SK-N-SH (cell line): Measurements from ENCODE around the gene ARHGEF39. TPM values are rescaled to one million over a fixed set of nuclear protein-coding genes. Genes with fewer than 3 reads are reported as not detected.

ENCODE experiments used
- CTCF ChIA-PET: fragments of 300-600, 350-600 bp; formaldehyde crosslinking; extraction: SDS; loops from one replicate; lab custom pipeline; 2021; lab: Yijun Ruan, JAX
- POLR2A ChIA-PET: fragments of 350-600 bp; sonication (Branson Sonifier 250); formaldehyde crosslinking; extraction: SDS; loops from one replicate; lab custom pipeline; 2020; ENCODE audit warnings: antibody characterized with exemption, inconsistent platforms; lab: Yijun Ruan, JAX
- DNase-seq: peaks from one replicate; pipeline ENCODE4 v3.0.0; 2012
- H2AFZ ChIP-seq: fragments of 200-600 bp; sonication (generic); 2 replicates; pipeline ENCODE4 v1.8.1; 2016; ENCODE audit warnings: antibody characterized with exemption, mild to moderate bottlenecking, low read depth
- H3F3A ChIP-seq: fragments of 200-600 bp; sonication (generic); replicated peaks from 2 replicates; pipeline ENCODE3; 2016; ENCODE audit warnings: antibody characterized with exemption, mild to moderate bottlenecking; ENCODE audit not compliant: insufficient read depth
- H3K27ac ChIP-seq, 2 experiments: fragments of 200-500 bp in 1 of 2; fragments of 200-600 bp in 1 of 2; sonication (Bioruptor generic) in 1 of 2; sonication (generic), shearing (Covaris generic) in 1 of 2; 2 replicates each; pipeline versions ENCODE4 v1.5.1 to v1.6.1; 2014 to 2016; ENCODE audit warnings: low read depth in 2 of 2, inconsistent platforms in 1 of 2, low read length in 1 of 2, mild to moderate bottlenecking in 1 of 2, mixed read lengths in 1 of 2
- H3K27me3 ChIP-seq: fragments of 200-600 bp; sonication (generic), shearing (Covaris generic); 2 replicates; pipeline ENCODE4 v1.6.1; 2016; ENCODE audit warnings: mixed run types; ENCODE audit not compliant: insufficient read depth
- H3K36me3 ChIP-seq, 2 experiments: fragments of 200-500 bp in 1 of 2; fragments of 200-600 bp in 1 of 2; sonication (Bioruptor generic) in 1 of 2; sonication (generic) in 1 of 2; replicated peaks in 1 of 2; 2 replicates each; pipeline versions ENCODE3 to v1.5.1; 2014 to 2016; ENCODE audit warnings: low read length in 1 of 2, mild to moderate bottlenecking in 1 of 2; ENCODE audit not compliant: insufficient read depth in 2 of 2, control insufficient read depth in 1 of 2
- H3K4me1 ChIP-seq, 2 experiments: fragments of 200-500 bp in 1 of 2; fragments of 200-600 bp in 1 of 2; sonication (Bioruptor generic) in 1 of 2; sonication (generic), shearing (Covaris generic) in 1 of 2; 2 replicates each; pipeline versions ENCODE4 v1.5.1 to v1.6.1; 2014 to 2016; ENCODE audit warnings: low read depth in 1 of 2, low read length in 1 of 2, mixed run types in 1 of 2; ENCODE audit not compliant: insufficient read depth in 2 of 2, control insufficient read depth in 1 of 2
- H3K4me2 ChIP-seq: fragments of 200-600 bp; sonication (generic), shearing (Covaris generic); 2 replicates; pipeline ENCODE4 v1.6.1; 2017; ENCODE audit warnings: mixed run types
- H3K4me3 ChIP-seq, 2 experiments: fragments of 200-500 bp in 1 of 2; fragments of 200-600 bp in 1 of 2; sonication (Bioruptor generic) in 1 of 2; sonication (generic), shearing (Covaris generic) in 1 of 2; 2 replicates each; pipeline versions ENCODE4 v1.5.1 to v1.8.1; 2014 to 2016; ENCODE audit warnings: low read depth in 2 of 2, inconsistent platforms in 1 of 2, low read length in 1 of 2, mild to moderate bottlenecking in 1 of 2, mixed read lengths in 1 of 2, moderate library complexity in 1 of 2
- H3K79me2 ChIP-seq: fragments of 200-600 bp; sonication (generic); 2 replicates; pipeline ENCODE4 v1.8.1; 2017; ENCODE audit warnings: mild to moderate bottlenecking; ENCODE audit not compliant: insufficient read depth
- H3K9ac ChIP-seq: fragments of 200-600 bp; sonication (generic); 2 replicates; pipeline ENCODE4 v1.6.1; 2017; ENCODE audit warnings: mixed run types
- H3K9me2 ChIP-seq: fragments of 200-600 bp; sonication (generic); 2 replicates; pipeline ENCODE4 v1.6.1; 2017; ENCODE audit warnings: mixed run types
- H3K9me3 ChIP-seq: fragments of 200-600 bp; sonication (generic); 2 replicates; pipeline ENCODE4 v1.6.1; 2017; ENCODE audit warnings: mixed run types, mild to moderate bottlenecking, moderate library complexity
- H4K20me1 ChIP-seq: fragments of 200-600 bp; sonication (generic); 2 replicates; pipeline ENCODE4 v1.6.1; 2017; ENCODE audit warnings: mild to moderate bottlenecking, mixed run types; ENCODE audit not compliant: insufficient read depth
- CHD2 ChIP-seq: fragments of 150-350 bp; IDR thresholded peaks from 2 replicates; pipeline ENCODE4 v1.6.1; 2018; ENCODE audit warnings: low read length; ENCODE audit not compliant: partially characterized antibody
- ELF1 ChIP-seq: IDR thresholded peaks from 2 replicates; pipeline ENCODE4 v1.4.0; 2012
- EP300 ChIP-seq, 2 experiments: IDR thresholded peaks; 2 replicates each; pipeline versions ENCODE4 v1.4.0 to v1.6.1; 2012; ENCODE audit warnings: borderline replicate concordance in 1 of 2, low read depth in 1 of 2, low read length in 1 of 2
- EZH2phosphoT487 ChIP-seq: fragments of 200-600 bp; sonication (generic); IDR thresholded peaks from 2 replicates; pipeline ENCODE4 v1.6.1; 2017; ENCODE audit warnings: low read depth, mixed run types, mild to moderate bottlenecking, antibody characterized with exemption, moderate library complexity, borderline replicate concordance
- JUND ChIP-seq: IDR thresholded peaks from 2 replicates; pipeline ENCODE4 v1.4.0; 2012
- MEF2A ChIP-seq: IDR thresholded peaks from 2 replicates; pipeline ENCODE4 v1.4.0; 2012; ENCODE audit warnings: low read depth, borderline replicate concordance
- RAD21 ChIP-seq: IDR thresholded peaks from 2 replicates; pipeline ENCODE4 v1.6.1; 2012; ENCODE audit warnings: mild to moderate bottlenecking, low read length
- RCOR1 ChIP-seq: fragments of 150-350 bp; IDR thresholded peaks from 2 replicates; pipeline ENCODE4 v1.6.1; 2017; ENCODE audit warnings: antibody characterized with exemption, low read length
- RFX5 ChIP-seq: IDR thresholded peaks from 2 replicates; pipeline ENCODE4 v1.6.1; 2012; ENCODE audit warnings: mild to moderate bottlenecking, improper control_type of control experiment, low read length
- RXRA ChIP-seq: IDR thresholded peaks from 2 replicates; pipeline ENCODE4 v1.4.0; 2012; ENCODE audit warnings: low read depth, mild to moderate bottlenecking, borderline replicate concordance
- SMC3 ChIP-seq: IDR thresholded peaks from 2 replicates; pipeline ENCODE4 v1.6.1; 2012; ENCODE audit warnings: low read depth, low read length, improper control_type of control experiment
- TCF12 ChIP-seq: IDR thresholded peaks from 2 replicates; pipeline ENCODE4 v1.4.0; 2012
- WGBS: methylation state at CpG from one replicate; pipeline ENCODE4 v1.1.6; 2017; ENCODE audit warnings: low lambda C conversion rate; 5-methylcytosine and 5-hydroxymethylcytosine counted together
- polyA plus RNA-seq, 3 experiments: library from polyadenylated mRNA; depleted of rRNA; stranded (reverse); fragments of >200 nt; gene quantifications; 2 replicates each; pipeline ENCODE4 v1.2.3, GENCODE V29; 2012
- TF ChIP-seq, protein P1 (sequence below): IDR thresholded peaks from 2 replicates; pipeline ENCODE4; 2012
- TF ChIP-seq, protein P2 (sequence below): IDR thresholded peaks from 2 replicates; pipeline ENCODE4 v1.4.0; 2012; ENCODE audit warnings: low read depth, borderline replicate concordance
- TF ChIP-seq, protein P3 (sequence below): fragments of 200-600 bp; sonication (generic); IDR thresholded peaks from 2 replicates; pipeline ENCODE4 v1.6.1; 2017; ENCODE audit warnings: antibody characterized with exemption, mild to moderate bottlenecking, moderate library complexity

Gene ARHGEF39
- polyA plus RNA-seq, 1 of the 3 experiments (the other 2 are of a cell fraction): 4.9 TPM

DNA sequence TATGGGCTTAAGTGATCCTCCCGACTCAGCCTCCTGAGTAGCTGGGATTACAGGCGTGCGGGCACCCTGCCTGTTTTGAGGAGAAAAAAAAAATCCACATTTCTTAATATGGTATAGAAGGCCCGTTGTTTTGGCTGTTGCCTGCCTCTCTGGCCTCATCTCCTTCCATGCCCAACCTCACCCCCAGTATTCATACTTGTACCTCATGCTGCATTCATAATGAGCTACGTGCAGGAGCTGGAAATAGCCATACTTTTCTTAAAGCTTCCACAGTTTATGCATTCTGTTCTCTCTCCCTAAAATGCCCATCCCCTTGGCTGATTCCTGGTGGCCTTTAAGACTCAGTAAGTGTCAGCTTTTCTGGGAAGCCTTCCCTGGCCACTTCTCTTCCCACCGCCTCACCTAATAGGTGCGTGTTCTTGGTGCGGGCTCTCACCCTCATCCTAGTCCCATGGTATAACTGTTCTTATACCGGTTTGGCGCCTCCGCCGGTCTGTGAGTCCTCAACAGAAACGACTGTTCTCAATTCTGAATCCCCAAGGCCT, 26.8 kb upstream of the ARHGEF39 start:
- peaks cover 35% of the 10 kb centered on the region for H3K79me2 ChIP-seq
- 94% methylated on average over 13 of the region's 13 CpGs for WGBS
- H3K4me3 ChIP-seq: 0 out of 4 replicates have a peak overlapping the region, but pooled peaks of 1 of the 2 experiments have one; percentile 73
- no peak overlapping the region for H2AFZ ChIP-seq
- TF ChIP-seq MEF2A (no peak), ELF1 (no peak), SMC3 (no peak), EP300 (IDR thresholded peaks at IDR 0.05; ENCODE audit: borderline replicate concordance in 1 of 2, low read depth in 1 of 2, low read length in 1 of 2) (no peak)
- TF ChIP-seq, protein P1, sequence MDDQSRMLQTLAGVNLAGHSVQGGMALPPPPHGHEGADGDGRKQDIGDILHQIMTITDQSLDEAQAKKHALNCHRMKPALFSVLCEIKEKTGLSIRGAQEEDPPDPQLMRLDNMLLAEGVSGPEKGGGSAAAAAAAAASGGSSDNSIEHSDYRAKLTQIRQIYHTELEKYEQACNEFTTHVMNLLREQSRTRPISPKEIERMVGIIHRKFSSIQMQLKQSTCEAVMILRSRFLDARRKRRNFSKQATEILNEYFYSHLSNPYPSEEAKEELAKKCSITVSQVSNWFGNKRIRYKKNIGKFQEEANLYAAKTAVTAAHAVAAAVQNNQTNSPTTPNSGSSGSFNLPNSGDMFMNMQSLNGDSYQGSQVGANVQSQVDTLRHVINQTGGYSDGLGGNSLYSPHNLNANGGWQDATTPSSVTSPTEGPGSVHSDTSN: no peak
- TF ChIP-seq, protein P2, sequence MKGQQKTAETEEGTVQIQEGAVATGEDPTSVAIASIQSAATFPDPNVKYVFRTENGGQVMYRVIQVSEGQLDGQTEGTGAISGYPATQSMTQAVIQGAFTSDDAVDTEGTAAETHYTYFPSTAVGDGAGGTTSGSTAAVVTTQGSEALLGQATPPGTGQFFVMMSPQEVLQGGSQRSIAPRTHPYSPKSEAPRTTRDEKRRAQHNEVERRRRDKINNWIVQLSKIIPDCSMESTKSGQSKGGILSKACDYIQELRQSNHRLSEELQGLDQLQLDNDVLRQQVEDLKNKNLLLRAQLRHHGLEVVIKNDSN: no peak
- TF ChIP-seq, all 33 proteins: peak for 0
- Histone ChIP-seq H3F3A (peaks cover 54% of the 10 kb centered on the region), H3K27me3 (no peaks in the 10 kb centered on the region), H3K9me3 (no peaks in the 10 kb centered on the region), H3K4me1 (peaks cover 19 to 31% of the 10 kb centered on the region in 2 experiments; a peak in 3 of 4 replicates), H4K20me1 (peaks cover 23% of the 10 kb centered on the region), H3K36me3 (peaks cover 11 to 12% of the 10 kb centered on the region in 2 experiments), H3K27ac (peak overlapping the region; percentile 93 to 96), H3K4me2 (peak overlapping the region; percentile 91; the same call in 1 of the 2 replicates), H3K9me2 (no peaks in the 10 kb centered on the region), H3K9ac (no peak overlapping the region; the same call in 1 of the 2 replicates)
- DNase-seq: no peak
- POLR2A ChIA-PET: interaction anchor here (1.1 to 1.3 kb wide), 2 partner anchors 13 to 40 kb away, joined by 3 to 4 read pairs; partner anchors contain the start of gene TLN1
- CTCF ChIA-PET: interaction anchor here (0.9 to 2.7 kb wide), 9 partner anchors 9 to 84 kb away, joined by 3 to 21 read pairs (median 4); partner anchors contain the start of genes ARHGEF39, CCDC107 and RMRP

DNA sequence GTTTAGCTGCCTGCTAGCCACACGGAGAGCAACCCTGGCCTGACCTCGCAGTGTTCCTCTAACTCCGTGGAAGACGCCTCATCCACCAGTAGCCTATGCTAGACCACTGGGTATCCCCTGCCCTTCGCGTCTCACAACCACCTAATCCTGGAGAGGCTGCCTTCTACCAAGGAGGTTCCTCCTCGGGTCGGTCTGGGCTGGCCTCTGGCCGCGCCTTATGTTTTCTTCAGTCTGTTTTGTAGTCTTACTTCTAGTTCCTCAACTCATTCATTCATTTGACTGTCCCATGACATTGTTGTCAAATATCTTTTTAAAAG, 26.3 kb upstream of the ARHGEF39 start:
- WGBS: 58% methylated on average over 9 of the region's 10 CpGs
- POLR2A ChIA-PET: interaction anchor here (0.7 to 1.7 kb wide), 7 partner anchors 11 to 44 kb away, joined by 3 to 10 read pairs (median 4); partner anchors contain the start of genes CA9, CCDC107, CREB3 and RMRP
- CTCF ChIA-PET: interaction anchor here (0.9 to 2.7 kb wide), 10 partner anchors 15 to 83 kb away, joined by 3 to 21 read pairs (median 4); partner anchors contain the start of genes ARHGEF39, CCDC107 and RMRP
- no peak for DNase-seq
- peaks cover 19 to 34% of the 10 kb centered on the region in 2 experiments; a peak in 3 of 4 replicates for H3K4me1 ChIP-seq
- no peaks in the 10 kb centered on the region for H3K9me2 ChIP-seq
- H3F3A ChIP-seq: peaks cover 56% of the 10 kb centered on the region
- peak overlapping the region; percentile 62 to 73 for H3K4me3 ChIP-seq
- peaks cover 8 to 10% of the 10 kb centered on the region in 2 experiments for H3K36me3 ChIP-seq
- peaks cover 29% of the 10 kb centered on the region for H4K20me1 ChIP-seq
- H3K9me3 ChIP-seq: no peaks in the 10 kb centered on the region
- peaks cover 40% of the 10 kb centered on the region for H3K79me2 ChIP-seq
- H3K27ac ChIP-seq: peak overlapping the region; percentile 93 to 96
- peak overlapping the region; percentile 95 for H3K9ac ChIP-seq
- H3K4me2 ChIP-seq: peak overlapping the region; percentile 91
- TF ChIP-seq JUND (no peak), RCOR1 (no peak), EZH2phosphoT487 (no peak), CHD2 (no peak), MEF2A (no peak), TCF12 (no peak), RXRA (no peak), RAD21 (no peak), RFX5 (no peak)
- TF ChIP-seq, protein P3, sequence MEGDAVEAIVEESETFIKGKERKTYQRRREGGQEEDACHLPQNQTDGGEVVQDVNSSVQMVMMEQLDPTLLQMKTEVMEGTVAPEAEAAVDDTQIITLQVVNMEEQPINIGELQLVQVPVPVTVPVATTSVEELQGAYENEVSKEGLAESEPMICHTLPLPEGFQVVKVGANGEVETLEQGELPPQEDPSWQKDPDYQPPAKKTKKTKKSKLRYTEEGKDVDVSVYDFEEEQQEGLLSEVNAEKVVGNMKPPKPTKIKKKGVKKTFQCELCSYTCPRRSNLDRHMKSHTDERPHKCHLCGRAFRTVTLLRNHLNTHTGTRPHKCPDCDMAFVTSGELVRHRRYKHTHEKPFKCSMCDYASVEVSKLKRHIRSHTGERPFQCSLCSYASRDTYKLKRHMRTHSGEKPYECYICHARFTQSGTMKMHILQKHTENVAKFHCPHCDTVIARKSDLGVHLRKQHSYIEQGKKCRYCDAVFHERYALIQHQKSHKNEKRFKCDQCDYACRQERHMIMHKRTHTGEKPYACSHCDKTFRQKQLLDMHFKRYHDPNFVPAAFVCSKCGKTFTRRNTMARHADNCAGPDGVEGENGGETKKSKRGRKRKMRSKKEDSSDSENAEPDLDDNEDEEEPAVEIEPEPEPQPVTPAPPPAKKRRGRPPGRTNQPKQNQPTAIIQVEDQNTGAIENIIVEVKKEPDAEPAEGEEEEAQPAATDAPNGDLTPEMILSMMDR: no peak
- peak overlapping the region; percentile 84 for H2AFZ ChIP-seq
- H3K27me3 ChIP-seq: no peaks in the 10 kb centered on the region
